ENCODE data around the gene SEMA4B. TPM values are rescaled to one million over a fixed set of nuclear protein-coding genes. Genes with fewer than 3 reads are reported as not detected.
A peak's percentile ranks its signal among the peaks of the same experiment; 100 is the strongest.

The SEMA4B gene
- total and polyA plus RNA-seq, 10 of the 15 experiments (the other 5 are each of a cell fraction or from before 2014, with no cell fraction given): 0.87 to 26.0 (median 9.3) TPM

- TF ChIP-seq, protein P1, sequence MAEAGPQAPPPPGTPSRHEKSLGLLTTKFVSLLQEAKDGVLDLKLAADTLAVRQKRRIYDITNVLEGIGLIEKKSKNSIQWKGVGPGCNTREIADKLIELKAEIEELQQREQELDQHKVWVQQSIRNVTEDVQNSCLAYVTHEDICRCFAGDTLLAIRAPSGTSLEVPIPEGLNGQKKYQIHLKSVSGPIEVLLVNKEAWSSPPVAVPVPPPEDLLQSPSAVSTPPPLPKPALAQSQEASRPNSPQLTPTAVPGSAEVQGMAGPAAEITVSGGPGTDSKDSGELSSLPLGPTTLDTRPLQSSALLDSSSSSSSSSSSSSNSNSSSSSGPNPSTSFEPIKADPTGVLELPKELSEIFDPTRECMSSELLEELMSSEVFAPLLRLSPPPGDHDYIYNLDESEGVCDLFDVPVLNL (IDR thresholded peaks at IDR 0.05; ENCODE audit: low read depth, low read length): no peak
- TF ChIP-seq ASH2L (IDR thresholded peaks at IDR 0.05; ENCODE audit: borderline replicate concordance, low read depth) (peak; percentile 83; the same call in 1 of the 2 replicates), ATF7 (IDR thresholded peaks at IDR 0.05; ENCODE audit: low read depth) (peak; percentile 46; the same call in 1 of the 2 replicates), RB1 (IDR thresholded peaks at IDR 0.05; ENCODE audit: borderline replicate concordance) (0 out of 2 replicates have a peak, but pooled peaks have one; percentile 49), MTA3 (IDR thresholded peaks at IDR 0.05; ENCODE audit: borderline replicate concordance, low read length) (peak; percentile 81; the same call in 1 of the 2 replicates), CHD2 (IDR thresholded peaks at IDR 0.05; ENCODE audit: borderline replicate concordance, low read depth, low read length) (0 out of 2 replicates have a peak, but pooled peaks have one; percentile 17), GATAD2B (conservative IDR thresholded peaks at IDR 0.05; ENCODE audit: low read depth) (peak; percentile 78; the same call in 1 of the 2 replicates), CREB1 (IDR thresholded peaks at IDR 0.05; ENCODE audit: low read depth) (peak; percentile 73), IKZF1 (conservative IDR thresholded peaks at IDR 0.05) (peak; percentile 75), IRF3 (IDR thresholded peaks at IDR 0.05) (no peak), TBL1XR1 (IDR thresholded peaks at IDR 0.05; ENCODE audit: low read depth, low read length) (0 out of 2 replicates have a peak, but pooled peaks have one; percentile 17), RAD21 (IDR thresholded peaks at IDR 0.05; ENCODE audit: insufficient read depth, low read depth, low read length) (no peak), RUNX3 (IDR thresholded peaks at IDR 0.05; ENCODE audit: low read length) (no peak; the same call in 1 of the 2 replicates), POLR2A (IDR thresholded peaks at IDR 0.05; ENCODE audit: low read depth, low read length) (peak; percentile 95), MEF2A (IDR thresholded peaks at IDR 0.05; ENCODE audit: insufficient read depth, low read depth, low read length) (no peak), CHD1 (IDR thresholded peaks at IDR 0.05; ENCODE audit: low read depth, low read length) (peak; percentile 34; the same call in 1 of the 2 replicates), NBN (IDR thresholded peaks at IDR 0.05) (peak; percentile 61; the same call in 1 of the 2 replicates), NFYA (IDR thresholded peaks at IDR 0.05; ENCODE audit: borderline replicate concordance, low read depth, low read length) (no peak), ZZZ3 (IDR thresholded peaks at IDR 0.05; ENCODE audit: control insufficient read depth, insufficient read length, low read depth) (no peak), MXI1 (IDR thresholded peaks at IDR 0.05; ENCODE audit: low read depth, low read length) (peak; percentile 70), TCF12 (IDR thresholded peaks at IDR 0.05; ENCODE audit: low read depth, low read length) (peak; percentile 52; the same call in 1 of the 2 replicates), ZNF217 (IDR thresholded peaks at IDR 0.05) (no peak), SMAD5 (IDR thresholded peaks at IDR 0.05; ENCODE audit: low read depth) (peak; percentile 85), ZSCAN29 (IDR thresholded peaks at IDR 0.05) (no peak), ESRRA (IDR thresholded peaks at IDR 0.05; ENCODE audit: low read length) (no peak)
- TF ChIP-seq, protein P2, sequence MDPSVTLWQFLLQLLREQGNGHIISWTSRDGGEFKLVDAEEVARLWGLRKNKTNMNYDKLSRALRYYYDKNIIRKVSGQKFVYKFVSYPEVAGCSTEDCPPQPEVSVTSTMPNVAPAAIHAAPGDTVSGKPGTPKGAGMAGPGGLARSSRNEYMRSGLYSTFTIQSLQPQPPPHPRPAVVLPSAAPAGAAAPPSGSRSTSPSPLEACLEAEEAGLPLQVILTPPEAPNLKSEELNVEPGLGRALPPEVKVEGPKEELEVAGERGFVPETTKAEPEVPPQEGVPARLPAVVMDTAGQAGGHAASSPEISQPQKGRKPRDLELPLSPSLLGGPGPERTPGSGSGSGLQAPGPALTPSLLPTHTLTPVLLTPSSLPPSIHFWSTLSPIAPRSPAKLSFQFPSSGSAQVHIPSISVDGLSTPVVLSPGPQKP (IDR thresholded peaks at IDR 0.05; ENCODE audit: low read depth, low read length): peak; percentile 87; the same call in 1 of the 2 replicates
These were observed 64.3 kb downstream of the SEMA4B start, which contains the start of gene NGRN (continued) for GRCh38 chr15:90265271-90266060.
